ENCODE results near the gene ACOX3. TPM values are rescaled to one million over a fixed set of nuclear protein-coding genes. Genes with fewer than 3 reads are reported as not detected.
"Not testable (repeated sequence)": the region's sequence is repeated elsewhere in the genome, so short reads cannot be mapped to it uniquely, and the experiment has no call there.

ACOX3 gene
- polyA plus RNA-seq, 1 of the 3 experiments (the other 2 are of a cell fraction) = 8.4 TPM

GRCh38 chr4:8341691-8342090 is 98.8 kb downstream of the ACOX3 start:
- POLR2A ChIA-PET = no interaction called here
- Histone ChIP-seq H2AFZ (ENCODE audit: low read depth) (no peak overlapping the region), H3F3A (replicated peaks; ENCODE audit: insufficient read depth) (no peaks in the 10 kb centered on the region), H3K36me3 (replicated peaks in 1 of 2; ENCODE audit: control insufficient read depth in 1 of 2, insufficient read depth in 2 of 2, low read length in 1 of 2) (no peaks in the 10 kb centered on the region), H3K4me3 (ENCODE audit: low read depth in 2 of 2, low read length in 1 of 2) (no peak overlapping the region), H3K4me2 (no peak overlapping the region), H3K27me3 (ENCODE audit: insufficient read depth) (no peaks in the 10 kb centered on the region), H4K20me1 (ENCODE audit: insufficient read depth) (no peaks in the 10 kb centered on the region), H3K79me2 (ENCODE audit: insufficient read depth) (no peaks in the 10 kb centered on the region), H3K9ac (no peak overlapping the region), H3K4me1 (ENCODE audit: control insufficient read depth in 1 of 2, insufficient read depth in 2 of 2, low read depth in 1 of 2, low read length in 1 of 2) (peaks cover 0 to 7% of the 10 kb centered on the region in 2 experiments; a peak in 1 of 4 replicates), H3K27ac (ENCODE audit: low read depth in 2 of 2, low read length in 1 of 2) (no peak overlapping the region), H3K9me3 (no peaks in the 10 kb centered on the region), H3K9me2 (no peaks in the 10 kb centered on the region)
- TF ChIP-seq USF1 (IDR thresholded peaks at IDR 0.05; ENCODE audit: borderline replicate concordance, low read depth) (no peak), NRF1 (IDR thresholded peaks at IDR 0.05; ENCODE audit: low read depth, low read length) (no peak), MEF2A (IDR thresholded peaks at IDR 0.05; ENCODE audit: borderline replicate concordance, low read depth) (no peak), PBX3 (IDR thresholded peaks at IDR 0.05) (no peak), SIN3A (IDR thresholded peaks at IDR 0.05; ENCODE audit: borderline replicate concordance, low read depth, low read length) (no peak), YY1 (IDR thresholded peaks at IDR 0.05; ENCODE audit: low read depth) (no peak), GATA2 (CRISPR knock-in tag; IDR thresholded peaks at IDR 0.05) (no peak), NFIC (IDR thresholded peaks at IDR 0.05; ENCODE audit: borderline replicate concordance) (no peak), RAD21 (IDR thresholded peaks at IDR 0.05; ENCODE audit: low read length) (no peak), EZH2phosphoT487 (IDR thresholded peaks at IDR 0.05; ENCODE audit: borderline replicate concordance, low read depth) (no peak), EP300 (IDR thresholded peaks at IDR 0.05; ENCODE audit: borderline replicate concordance in 1 of 2, low read depth in 1 of 2, low read length in 1 of 2) (no peak), ELF1 (IDR thresholded peaks at IDR 0.05) (no peak), IRF3 (IDR thresholded peaks at IDR 0.05; ENCODE audit: low read depth, low read length) (no peak), FOXJ3 (CRISPR knock-in tag; IDR thresholded peaks at IDR 0.05) (no peak), ZBTB33 (IDR thresholded peaks at IDR 0.05; ENCODE audit: borderline replicate concordance, low read depth) (no peak)
- TF ChIP-seq, protein P1, sequence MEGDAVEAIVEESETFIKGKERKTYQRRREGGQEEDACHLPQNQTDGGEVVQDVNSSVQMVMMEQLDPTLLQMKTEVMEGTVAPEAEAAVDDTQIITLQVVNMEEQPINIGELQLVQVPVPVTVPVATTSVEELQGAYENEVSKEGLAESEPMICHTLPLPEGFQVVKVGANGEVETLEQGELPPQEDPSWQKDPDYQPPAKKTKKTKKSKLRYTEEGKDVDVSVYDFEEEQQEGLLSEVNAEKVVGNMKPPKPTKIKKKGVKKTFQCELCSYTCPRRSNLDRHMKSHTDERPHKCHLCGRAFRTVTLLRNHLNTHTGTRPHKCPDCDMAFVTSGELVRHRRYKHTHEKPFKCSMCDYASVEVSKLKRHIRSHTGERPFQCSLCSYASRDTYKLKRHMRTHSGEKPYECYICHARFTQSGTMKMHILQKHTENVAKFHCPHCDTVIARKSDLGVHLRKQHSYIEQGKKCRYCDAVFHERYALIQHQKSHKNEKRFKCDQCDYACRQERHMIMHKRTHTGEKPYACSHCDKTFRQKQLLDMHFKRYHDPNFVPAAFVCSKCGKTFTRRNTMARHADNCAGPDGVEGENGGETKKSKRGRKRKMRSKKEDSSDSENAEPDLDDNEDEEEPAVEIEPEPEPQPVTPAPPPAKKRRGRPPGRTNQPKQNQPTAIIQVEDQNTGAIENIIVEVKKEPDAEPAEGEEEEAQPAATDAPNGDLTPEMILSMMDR (IDR thresholded peaks at IDR 0.05) = no peak
- TF ChIP-seq, protein P2, sequence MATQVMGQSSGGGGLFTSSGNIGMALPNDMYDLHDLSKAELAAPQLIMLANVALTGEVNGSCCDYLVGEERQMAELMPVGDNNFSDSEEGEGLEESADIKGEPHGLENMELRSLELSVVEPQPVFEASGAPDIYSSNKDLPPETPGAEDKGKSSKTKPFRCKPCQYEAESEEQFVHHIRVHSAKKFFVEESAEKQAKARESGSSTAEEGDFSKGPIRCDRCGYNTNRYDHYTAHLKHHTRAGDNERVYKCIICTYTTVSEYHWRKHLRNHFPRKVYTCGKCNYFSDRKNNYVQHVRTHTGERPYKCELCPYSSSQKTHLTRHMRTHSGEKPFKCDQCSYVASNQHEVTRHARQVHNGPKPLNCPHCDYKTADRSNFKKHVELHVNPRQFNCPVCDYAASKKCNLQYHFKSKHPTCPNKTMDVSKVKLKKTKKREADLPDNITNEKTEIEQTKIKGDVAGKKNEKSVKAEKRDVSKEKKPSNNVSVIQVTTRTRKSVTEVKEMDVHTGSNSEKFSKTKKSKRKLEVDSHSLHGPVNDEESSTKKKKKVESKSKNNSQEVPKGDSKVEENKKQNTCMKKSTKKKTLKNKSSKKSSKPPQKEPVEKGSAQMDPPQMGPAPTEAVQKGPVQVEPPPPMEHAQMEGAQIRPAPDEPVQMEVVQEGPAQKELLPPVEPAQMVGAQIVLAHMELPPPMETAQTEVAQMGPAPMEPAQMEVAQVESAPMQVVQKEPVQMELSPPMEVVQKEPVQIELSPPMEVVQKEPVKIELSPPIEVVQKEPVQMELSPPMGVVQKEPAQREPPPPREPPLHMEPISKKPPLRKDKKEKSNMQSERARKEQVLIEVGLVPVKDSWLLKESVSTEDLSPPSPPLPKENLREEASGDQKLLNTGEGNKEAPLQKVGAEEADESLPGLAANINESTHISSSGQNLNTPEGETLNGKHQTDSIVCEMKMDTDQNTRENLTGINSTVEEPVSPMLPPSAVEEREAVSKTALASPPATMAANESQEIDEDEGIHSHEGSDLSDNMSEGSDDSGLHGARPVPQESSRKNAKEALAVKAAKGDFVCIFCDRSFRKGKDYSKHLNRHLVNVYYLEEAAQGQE (IDR thresholded peaks at IDR 0.05; ENCODE audit: low read depth, low read length) = no peak
- TF ChIP-seq, protein P3, sequence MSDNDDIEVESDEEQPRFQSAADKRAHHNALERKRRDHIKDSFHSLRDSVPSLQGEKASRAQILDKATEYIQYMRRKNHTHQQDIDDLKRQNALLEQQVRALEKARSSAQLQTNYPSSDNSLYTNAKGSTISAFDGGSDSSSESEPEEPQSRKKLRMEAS (IDR thresholded peaks at IDR 0.05; ENCODE audit: low read depth) = no peak
- WGBS (ENCODE audit: low lambda C conversion rate) = 82% methylated on average over 9 of the region's 10 CpGs
- CTCF ChIA-PET = interaction anchor here (0.8 to 1.7 kb wide), 2 partner anchors 19 to 80 kb away, joined by 3 read pairs; no protein-coding TSS in a partner anchor
- no peak for DNase-seq

GRCh38 chr4:8341281-8341680 is 99.2 kb downstream of the ACOX3 start:
- DNase-seq; H3K4me3 ChIP-seq (ENCODE audit: low read depth in 2 of 2, low read length in 1 of 2); H3K9ac ChIP-seq; POLR2A ChIA-PET; H3K4me2 ChIP-seq; H3K9me3 ChIP-seq; H3K9me2 ChIP-seq; H3K79me2 ChIP-seq (ENCODE audit: insufficient read depth); H3K4me1 ChIP-seq (ENCODE audit: control insufficient read depth in 1 of 2, insufficient read depth in 2 of 2, low read depth in 1 of 2, low read length in 1 of 2); H3K36me3 ChIP-seq (replicated peaks in 1 of 2; ENCODE audit: control insufficient read depth in 1 of 2, insufficient read depth in 2 of 2, low read length in 1 of 2); H3K27me3 ChIP-seq (ENCODE audit: insufficient read depth); H3F3A ChIP-seq (replicated peaks; ENCODE audit: insufficient read depth); H3K27ac ChIP-seq (ENCODE audit: low read depth in 2 of 2, low read length in 1 of 2); H4K20me1 ChIP-seq (ENCODE audit: insufficient read depth); H2AFZ ChIP-seq (ENCODE audit: low read depth): not testable (repeated sequence)
- WGBS (ENCODE audit: low lambda C conversion rate) = 88% methylated on average over 7 of the region's 7 CpGs
- CTCF ChIA-PET = interaction anchor here (1.2 kb wide), 1 partner anchor 13 kb away, joined by 4 read pairs; no protein-coding TSS in a partner anchor
